Karpas-422 (cell line): ENCODE measurements around the gene GNG12. TPM values are rescaled to one million over a fixed set of nuclear protein-coding genes. Genes with fewer than 3 reads are reported as not detected.

Source experiments
- DNase-seq: peaks from one replicate; pipeline ENCODE4 v3.0.0-alpha.2; 2015
- H2AFZ ChIP-seq: fragments of 200-600 bp; sonication (generic); 2 replicates; pipeline ENCODE4 v1.6.1; 2014; ENCODE audit warnings: antibody characterized with exemption, low read length, mixed read lengths
- H3K27ac ChIP-seq: fragments of 200-600 bp; sonication (generic); 2 replicates; pipeline ENCODE4 v1.5.1; 2014; ENCODE audit warnings: mild to moderate bottlenecking, low read length, moderate library complexity
- H3K27me3 ChIP-seq: fragments of 200-600 bp; sonication (generic); 2 replicates; pipeline ENCODE4 v1.6.1; 2014; ENCODE audit warnings: low read length, mixed read lengths
- H3K36me3 ChIP-seq: fragments of 200-600 bp; sonication (generic); 2 replicates; pipeline ENCODE4 v1.6.1; 2014; ENCODE audit warnings: low read length, mixed read lengths; ENCODE audit not compliant: insufficient read depth
- H3K4me1 ChIP-seq: fragments of 200-600 bp; sonication (generic); 2 replicates; pipeline ENCODE4 v1.6.1; 2014; ENCODE audit warnings: mild to moderate bottlenecking, low read length, mixed read lengths
- H3K4me2 ChIP-seq: fragments of 200-600 bp; sonication (generic); 2 replicates; pipeline ENCODE4 v1.6.1; 2014; ENCODE audit warnings: low read length, low read depth, mild to moderate bottlenecking; ENCODE audit not compliant: poor library complexity, severe bottlenecking
- H3K4me3 ChIP-seq: fragments of 200-600 bp; sonication (generic); 2 replicates; pipeline ENCODE4 v1.5.1; 2014; ENCODE audit warnings: mild to moderate bottlenecking, antibody characterized with exemption, low read length, mixed read lengths
- H3K79me2 ChIP-seq: fragments of 200-600 bp; sonication (generic); 2 replicates; pipeline ENCODE4 v1.6.1; 2014; ENCODE audit warnings: mild to moderate bottlenecking, low read length, mixed read lengths
- H3K9ac ChIP-seq: fragments of 200-600 bp; sonication (generic); 2 replicates; pipeline ENCODE4 v1.6.0; 2014; ENCODE audit warnings: low read length
- H3K9me2 ChIP-seq: fragments of 200-600 bp; sonication (generic), shearing (Covaris generic); replicated peaks from 2 replicates; pipeline ENCODE4 v1.6.0; 2014; ENCODE audit warnings: mild to moderate bottlenecking, low read length, moderate library complexity; ENCODE audit not compliant: insufficient read depth
- H3K9me3 ChIP-seq: fragments of 300-700, 200-600 bp; sonication (generic); 2 replicates; pipeline ENCODE4 v1.6.1; 2014; ENCODE audit warnings: low read length, mixed read lengths
- H4K20me1 ChIP-seq: fragments of 200-600 bp; sonication (generic); 2 replicates; pipeline ENCODE4 v1.6.1; 2014; ENCODE audit warnings: mild to moderate bottlenecking, antibody characterized with exemption, low read length, low read depth; ENCODE audit not compliant: insufficient read depth
- total RNA-seq: library from RNA; depleted of rRNA; stranded (reverse); fragments of >200 nt; shearing (Covaris generic); gene quantifications from 2 replicates; pipeline ENCODE4 v1.2.3, GENCODE V29; 2014; ENCODE audit warnings: low replicate concordance

The GNG12 gene
- total RNA-seq, 1 experiment from 2014 or later, result not detected

- Histone ChIP-seq H3K9me3 (no peaks in the 10 kb centered on the region), H3K36me3 (no peaks in the 10 kb centered on the region), H3K9ac (no peak overlapping the region), H3K9me2 (no peaks in the 10 kb centered on the region), H3K27me3 (no peaks in the 10 kb centered on the region), H3K4me3 (no peak overlapping the region), H2AFZ (no peak overlapping the region), H3K4me2 (no peak overlapping the region), H3K4me1 (no peaks in the 10 kb centered on the region), H4K20me1 (no peaks in the 10 kb centered on the region), H3K27ac (no peak overlapping the region), H3K79me2 (no peaks in the 10 kb centered on the region)
- no peak for DNase-seq
Observed at GRCh38 chr1:67804710-67805109, 28.6 kb downstream of the GNG12 start.

GRCh38 chr1:67803380-67804279 is 29.6 kb downstream of the GNG12 start:
- Histone ChIP-seq H3K79me2 (no peaks in the 10 kb centered on the region), H4K20me1 (no peaks in the 10 kb centered on the region), H3K4me1 (no peaks in the 10 kb centered on the region), H3K27me3 (no peaks in the 10 kb centered on the region), H3K9ac (no peak overlapping the region), H3K4me3 (no peak overlapping the region), H3K9me3 (no peaks in the 10 kb centered on the region), H2AFZ (no peak overlapping the region), H3K4me2 (no peak overlapping the region), H3K27ac (no peak overlapping the region), H3K9me2 (no peaks in the 10 kb centered on the region), H3K36me3 (no peaks in the 10 kb centered on the region)
- DNase-seq, result no peak

GRCh38 chr1:67802565-67802964 is 30.7 kb downstream of the GNG12 start:
- Histone ChIP-seq H3K79me2 (no peaks in the 10 kb centered on the region), H3K27ac (no peak overlapping the region), H3K9me2 (no peaks in the 10 kb centered on the region), H3K27me3 (no peaks in the 10 kb centered on the region), H4K20me1 (no peaks in the 10 kb centered on the region), H2AFZ (no peak overlapping the region), H3K4me2 (no peak overlapping the region), H3K9ac (no peak overlapping the region), H3K36me3 (no peaks in the 10 kb centered on the region), H3K4me3 (no peak overlapping the region), H3K9me3 (no peaks in the 10 kb centered on the region), H3K4me1 (no peaks in the 10 kb centered on the region)
- no peak for DNase-seq

GRCh38 chr1:67801903-67802302 is 31.4 kb downstream of the GNG12 start:
- no peak overlapping the region for H3K4me2 ChIP-seq
- no peaks in the 10 kb centered on the region for H4K20me1 ChIP-seq
- DNase-seq, result no peak
- no peak overlapping the region for H2AFZ ChIP-seq
- H3K36me3 ChIP-seq, result no peaks in the 10 kb centered on the region
- no peak overlapping the region for H3K9ac ChIP-seq
- H3K27ac ChIP-seq, result no peak overlapping the region
- H3K27me3 ChIP-seq, result no peaks in the 10 kb centered on the region
- H3K79me2 ChIP-seq, result no peaks in the 10 kb centered on the region
- H3K9me2 ChIP-seq, result no peaks in the 10 kb centered on the region
- no peaks in the 10 kb centered on the region for H3K9me3 ChIP-seq
- H3K4me3 ChIP-seq, result no peak overlapping the region
- H3K4me1 ChIP-seq, result no peaks in the 10 kb centered on the region

- H3K79me2 ChIP-seq, result no peaks in the 10 kb centered on the region
- H3K36me3 ChIP-seq, result no peaks in the 10 kb centered on the region
Observed at GRCh38 chr1:67795179-67795912, 37.9 kb downstream of the GNG12 start.

GRCh38 chr1:67793562-67793961 is 39.7 kb downstream of the GNG12 start:
- H3K4me1 ChIP-seq, result no peaks in the 10 kb centered on the region
- DNase-seq, result no peak
- no peak overlapping the region for H3K4me2 ChIP-seq
- no peak overlapping the region for H3K4me3 ChIP-seq
- H2AFZ ChIP-seq, result no peak overlapping the region
- H3K27me3 ChIP-seq, result no peaks in the 10 kb centered on the region
- no peaks in the 10 kb centered on the region for H4K20me1 ChIP-seq
- no peaks in the 10 kb centered on the region for H3K79me2 ChIP-seq
- no peak overlapping the region for H3K27ac ChIP-seq
- no peaks in the 10 kb centered on the region for H3K9me2 ChIP-seq
- no peaks in the 10 kb centered on the region for H3K9me3 ChIP-seq
- no peaks in the 10 kb centered on the region for H3K36me3 ChIP-seq
- no peak overlapping the region for H3K9ac ChIP-seq

More at GRCh38 chr1:67795179-67795912, 37.9 kb downstream of the GNG12 start:
- Histone ChIP-seq H3K9me3 (no peaks in the 10 kb centered on the region), H3K4me2 (no peak overlapping the region), H3K9me2 (no peaks in the 10 kb centered on the region), H3K4me1 (no peaks in the 10 kb centered on the region), H3K27ac (no peak overlapping the region), H2AFZ (no peak overlapping the region), H4K20me1 (no peaks in the 10 kb centered on the region), H3K27me3 (no peaks in the 10 kb centered on the region), H3K9ac (no peak overlapping the region), H3K4me3 (no peak overlapping the region)
- DNase-seq, result no peak

- Histone ChIP-seq H3K4me1 (no peaks in the 10 kb centered on the region), H3K9me3 (no peaks in the 10 kb centered on the region), H3K9me2 (no peaks in the 10 kb centered on the region), H3K9ac (no peak overlapping the region), H2AFZ (no peak overlapping the region), H3K27me3 (no peaks in the 10 kb centered on the region), H3K79me2 (no peaks in the 10 kb centered on the region), H3K27ac (no peak overlapping the region), H3K4me2 (no peak overlapping the region), H3K36me3 (no peaks in the 10 kb centered on the region), H4K20me1 (no peaks in the 10 kb centered on the region), H3K4me3 (no peak overlapping the region)
- DNase-seq, result no peak
Observed at GRCh38 chr1:67792741-67793458, 40.4 kb downstream of the GNG12 start.

- Histone ChIP-seq H3K27ac (no peak overlapping the region), H3K79me2 (no peaks in the 10 kb centered on the region), H3K9me2 (no peaks in the 10 kb centered on the region), H3K4me1 (no peaks in the 10 kb centered on the region), H3K4me2 (no peak overlapping the region), H2AFZ (no peak overlapping the region), H3K9ac (no peak overlapping the region), H3K27me3 (no peaks in the 10 kb centered on the region), H3K36me3 (no peaks in the 10 kb centered on the region), H4K20me1 (no peaks in the 10 kb centered on the region), H3K4me3 (no peak overlapping the region), H3K9me3 (no peaks in the 10 kb centered on the region)
- DNase-seq, result no peak
Observed at GRCh38 chr1:67792103-67792502, 41.2 kb downstream of the GNG12 start.
